ENCODE data around the gene POLN. TPM values are rescaled to one million over a fixed set of nuclear protein-coding genes. Genes with fewer than 3 reads are reported as not detected.

The POLN gene
- total RNA-seq, 2 donors from 2014 or later: 2.8 to 2.9 TPM

DNA sequence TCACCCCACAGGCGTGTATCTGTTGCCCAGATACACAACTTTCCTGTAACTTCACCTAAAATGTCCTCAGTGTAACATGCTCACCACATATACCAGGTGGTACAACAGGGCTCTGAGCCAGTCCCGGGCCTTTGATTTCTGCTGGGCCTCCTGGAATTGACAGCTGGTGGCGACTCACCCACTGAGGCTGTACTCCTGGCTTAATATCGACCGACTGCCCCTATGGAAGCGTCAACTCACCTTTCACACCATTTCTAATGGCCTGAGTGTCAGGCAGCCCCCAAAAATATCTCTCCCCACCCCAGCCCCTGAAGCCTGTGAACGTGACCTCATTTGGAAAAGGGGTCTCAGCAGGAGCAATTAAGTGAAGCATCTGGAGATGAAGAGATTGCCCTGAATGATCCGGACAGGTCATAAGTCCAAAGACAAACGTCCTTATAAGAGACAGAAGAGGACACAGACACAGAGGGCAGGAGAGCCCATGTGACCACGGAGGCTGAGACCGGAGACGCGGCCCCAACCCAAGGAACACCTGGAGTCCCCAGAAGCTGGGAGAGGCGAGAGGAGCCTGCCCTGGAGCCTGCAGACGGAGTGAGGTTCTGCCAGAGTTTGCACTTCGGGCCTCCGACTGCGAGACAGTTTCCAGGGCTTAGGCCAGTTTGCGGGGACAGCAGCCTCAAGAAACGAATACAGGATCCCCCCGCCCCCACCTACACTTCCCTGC is 32.6 kb upstream of the POLN start:
- Histone ChIP-seq H3K36me3 (ENCODE audit: control insufficient read depth, insufficient read depth, low read length) (no peaks in the 10 kb centered on the region), H3K9ac (ENCODE audit: extremely low read depth, low read length, poor library complexity, severe bottlenecking) (no peak overlapping the region), H3K27me3 (ENCODE audit: control insufficient read depth, insufficient read depth, low read length, poor library complexity, severe bottlenecking) (no peaks in the 10 kb centered on the region), H3K4me3 (ENCODE audit: low read length) (no peak overlapping the region), H3K4me1 (ENCODE audit: control insufficient read depth, insufficient read depth, low read length) (peaks cover 7% of the 10 kb centered on the region), H3K27ac (ENCODE audit: low read depth, low read length) (no peak overlapping the region), H3K9me3 (ENCODE audit: control insufficient read depth, low read length) (no peaks in the 10 kb centered on the region)
- Mint-ChIP-seq H3K4me1 (peaks cover 18% of the 10 kb centered on the region), H3K36me3 (ENCODE audit: low read depth) (no peaks in the 10 kb centered on the region), H3K27me3 (ENCODE audit: insufficient read depth) (no peaks in the 10 kb centered on the region), H3K9me3 (no peaks in the 10 kb centered on the region), H3K27ac (peak overlapping the region; percentile 38), H3K4me3 (no peak overlapping the region)
- TF ChIP-seq, protein P1, sequence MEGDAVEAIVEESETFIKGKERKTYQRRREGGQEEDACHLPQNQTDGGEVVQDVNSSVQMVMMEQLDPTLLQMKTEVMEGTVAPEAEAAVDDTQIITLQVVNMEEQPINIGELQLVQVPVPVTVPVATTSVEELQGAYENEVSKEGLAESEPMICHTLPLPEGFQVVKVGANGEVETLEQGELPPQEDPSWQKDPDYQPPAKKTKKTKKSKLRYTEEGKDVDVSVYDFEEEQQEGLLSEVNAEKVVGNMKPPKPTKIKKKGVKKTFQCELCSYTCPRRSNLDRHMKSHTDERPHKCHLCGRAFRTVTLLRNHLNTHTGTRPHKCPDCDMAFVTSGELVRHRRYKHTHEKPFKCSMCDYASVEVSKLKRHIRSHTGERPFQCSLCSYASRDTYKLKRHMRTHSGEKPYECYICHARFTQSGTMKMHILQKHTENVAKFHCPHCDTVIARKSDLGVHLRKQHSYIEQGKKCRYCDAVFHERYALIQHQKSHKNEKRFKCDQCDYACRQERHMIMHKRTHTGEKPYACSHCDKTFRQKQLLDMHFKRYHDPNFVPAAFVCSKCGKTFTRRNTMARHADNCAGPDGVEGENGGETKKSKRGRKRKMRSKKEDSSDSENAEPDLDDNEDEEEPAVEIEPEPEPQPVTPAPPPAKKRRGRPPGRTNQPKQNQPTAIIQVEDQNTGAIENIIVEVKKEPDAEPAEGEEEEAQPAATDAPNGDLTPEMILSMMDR (conservative IDR thresholded peaks at IDR 0.05): no peak
- WGBS, 2 experiments (ENCODE audit: insufficient coverage in 1 of 2, insufficient read length in 1 of 2): 90 to 93% methylated on average over 12 to 21 of the region's 21 CpGs
- no peak for DNase-seq

DNA sequence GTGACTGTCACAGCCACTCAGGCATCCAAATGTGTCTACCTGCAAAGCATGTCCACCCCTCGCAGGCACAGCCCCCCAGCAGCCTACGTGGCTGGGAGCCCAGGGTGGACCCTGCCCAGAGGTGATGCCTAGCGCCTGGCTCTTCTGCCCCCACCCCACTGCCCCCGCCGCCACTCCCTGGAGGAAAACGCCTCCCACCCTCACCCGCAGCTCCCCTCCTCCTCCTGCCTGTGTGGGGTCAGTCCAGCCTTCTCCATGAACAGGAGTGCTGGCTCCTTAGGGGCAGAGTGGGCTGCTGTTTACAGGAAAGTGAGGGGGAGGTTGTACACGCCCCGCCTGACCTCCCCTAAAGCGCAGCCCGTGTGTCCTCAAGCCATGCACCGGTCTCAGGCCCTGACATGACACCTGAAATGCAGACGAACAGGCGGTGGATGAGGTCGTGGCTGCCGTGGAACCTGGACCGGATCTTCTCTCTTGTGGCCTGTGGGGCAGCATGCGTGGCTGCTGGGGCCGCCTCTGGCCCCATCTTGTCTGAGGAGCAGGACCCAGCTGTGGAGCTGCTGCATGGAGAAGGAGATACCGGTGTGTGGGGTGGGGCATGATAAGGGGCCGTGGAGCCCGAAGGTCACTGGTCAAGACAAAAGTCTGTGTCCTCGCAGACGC is 31.9 kb upstream of the POLN start:
- no peaks in the 10 kb centered on the region for H3K36me3 Mint-ChIP-seq (ENCODE audit: low read depth)
- H3K27me3 ChIP-seq (ENCODE audit: control insufficient read depth, insufficient read depth, low read length, poor library complexity, severe bottlenecking): no peaks in the 10 kb centered on the region
- TF ChIP-seq, protein P1 (conservative IDR thresholded peaks at IDR 0.05): no peak
- H3K27me3 Mint-ChIP-seq (ENCODE audit: insufficient read depth): no peaks in the 10 kb centered on the region
- no peak overlapping the region for H3K4me3 Mint-ChIP-seq
- no peak overlapping the region for H3K9ac ChIP-seq (ENCODE audit: extremely low read depth, low read length, poor library complexity, severe bottlenecking)
- no peak for DNase-seq
- H3K27ac ChIP-seq (ENCODE audit: low read depth, low read length): no peak overlapping the region
- no peaks in the 10 kb centered on the region for H3K9me3 Mint-ChIP-seq
- H3K27ac Mint-ChIP-seq: no peak overlapping the region
- no peaks in the 10 kb centered on the region for H3K9me3 ChIP-seq (ENCODE audit: control insufficient read depth, low read length)
- H3K36me3 ChIP-seq (ENCODE audit: control insufficient read depth, insufficient read depth, low read length): no peaks in the 10 kb centered on the region
- H3K4me1 Mint-ChIP-seq: peaks cover 25% of the 10 kb centered on the region
- H3K4me3 ChIP-seq (ENCODE audit: low read length): no peak overlapping the region
- WGBS, 2 experiments (ENCODE audit: insufficient coverage in 1 of 2, insufficient read length in 1 of 2): 93 to 94% methylated on average over 17 to 24 of the region's 24 CpGs
- peaks cover 11% of the 10 kb centered on the region for H3K4me1 ChIP-seq (ENCODE audit: control insufficient read depth, insufficient read depth, low read length)

DNA sequence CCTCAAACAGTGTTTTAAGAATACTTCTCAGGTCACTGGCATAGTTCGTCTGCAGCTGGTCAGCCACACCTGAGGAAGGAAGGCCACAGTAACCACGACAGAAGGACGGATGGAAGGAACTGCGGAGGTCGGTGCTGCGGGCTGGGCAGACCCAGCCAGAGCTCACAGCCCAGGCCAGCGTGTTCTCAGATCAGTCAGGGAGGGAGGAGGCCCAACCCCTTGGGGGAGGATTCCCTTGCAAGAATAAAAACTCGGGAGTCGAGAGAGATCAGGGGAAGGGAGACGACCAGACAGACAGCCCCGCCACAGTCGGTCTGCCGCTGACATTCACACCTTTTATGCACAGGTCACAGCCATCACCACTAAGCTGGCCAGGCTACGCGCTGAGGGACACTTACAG is 31.3 kb upstream of the POLN start:
- no peak overlapping the region for H3K4me3 ChIP-seq (ENCODE audit: low read length)
- no peak for DNase-seq
- Mint-ChIP-seq H3K36me3 (ENCODE audit: low read depth) (no peaks in the 10 kb centered on the region), H3K4me1 (peaks cover 26% of the 10 kb centered on the region), H3K4me3 (no peak overlapping the region), H3K27ac (no peak overlapping the region), H3K9me3 (no peaks in the 10 kb centered on the region), H3K27me3 (ENCODE audit: insufficient read depth) (no peaks in the 10 kb centered on the region)
- H3K9ac ChIP-seq (ENCODE audit: extremely low read depth, low read length, poor library complexity, severe bottlenecking): no peak overlapping the region
- H3K27ac ChIP-seq (ENCODE audit: low read depth, low read length): no peak overlapping the region
- H3K4me1 ChIP-seq (ENCODE audit: control insufficient read depth, insufficient read depth, low read length): peaks cover 11% of the 10 kb centered on the region
- no peaks in the 10 kb centered on the region for H3K9me3 ChIP-seq (ENCODE audit: control insufficient read depth, low read length)
- no peaks in the 10 kb centered on the region for H3K36me3 ChIP-seq (ENCODE audit: control insufficient read depth, insufficient read depth, low read length)
- TF ChIP-seq, protein P1 (conservative IDR thresholded peaks at IDR 0.05): no peak
- H3K27me3 ChIP-seq (ENCODE audit: control insufficient read depth, insufficient read depth, low read length, poor library complexity, severe bottlenecking): no peaks in the 10 kb centered on the region
- 88 to 93% methylated on average over 10 to 15 of the region's 15 CpGs for WGBS, 2 experiments (ENCODE audit: insufficient coverage in 1 of 2, insufficient read length in 1 of 2)

Data from endodermal cell (in vitro differentiated cells).